NCI-H446 treated with DMSO at 0.1 percent for 48 hours (cell line): ENCODE results near the gene KCNH1.

Source experiments
- DNase-seq: peaks from one replicate; lab custom pipeline; 2025; lab: John Stamatoyannopoulos, UW

The KCNH1 gene

DNA sequence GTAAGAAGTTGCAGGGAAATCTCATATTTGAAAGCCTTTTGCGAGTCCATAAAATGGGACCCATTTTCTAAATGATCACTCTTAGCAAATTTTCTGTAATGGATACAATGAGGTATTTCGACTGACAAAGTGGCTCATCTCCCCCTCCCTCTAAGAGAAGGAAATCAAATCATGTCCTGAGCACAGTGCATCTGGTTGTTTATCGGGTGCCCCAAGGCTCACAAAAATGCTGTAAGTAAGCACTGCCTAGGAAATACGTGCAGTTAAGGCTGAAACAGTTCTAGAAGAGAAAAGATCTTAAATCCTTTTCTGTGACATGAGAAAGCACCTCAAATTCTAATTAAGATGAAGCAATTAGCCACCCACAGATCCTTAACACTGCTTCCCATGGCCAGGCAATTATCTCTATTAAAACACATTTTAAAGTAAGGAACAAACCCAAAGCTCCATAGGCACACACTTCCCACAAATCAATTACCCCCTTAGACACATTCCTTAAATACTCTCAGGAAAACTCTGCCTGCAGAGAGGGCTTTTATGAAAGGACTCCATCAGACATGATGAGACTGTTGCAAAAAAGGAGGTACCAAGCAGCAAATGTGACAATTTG is 216.3 kb downstream of the KCNH1 start:
- DNase-seq: no peak

DNA sequence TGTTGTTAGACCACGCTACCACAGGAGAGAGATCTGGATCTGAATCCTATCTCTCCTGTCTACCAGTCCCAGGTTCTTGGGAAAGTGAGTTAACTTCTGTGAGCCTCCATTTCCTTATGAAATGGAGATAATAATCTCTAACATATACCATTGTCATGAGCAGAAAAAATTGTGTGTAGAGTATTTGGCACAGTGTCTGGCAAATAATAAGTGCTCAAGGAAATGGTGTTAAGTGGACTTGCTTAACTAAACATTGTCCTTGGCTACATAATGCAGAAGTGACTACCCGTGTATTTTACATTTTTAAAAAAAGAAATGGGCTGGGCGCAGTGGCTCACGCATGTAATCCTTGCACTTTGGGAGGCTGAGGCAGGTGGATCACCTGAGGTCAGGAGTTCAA is 217.4 kb downstream of the KCNH1 start:
- DNase-seq: no peak

DNA sequence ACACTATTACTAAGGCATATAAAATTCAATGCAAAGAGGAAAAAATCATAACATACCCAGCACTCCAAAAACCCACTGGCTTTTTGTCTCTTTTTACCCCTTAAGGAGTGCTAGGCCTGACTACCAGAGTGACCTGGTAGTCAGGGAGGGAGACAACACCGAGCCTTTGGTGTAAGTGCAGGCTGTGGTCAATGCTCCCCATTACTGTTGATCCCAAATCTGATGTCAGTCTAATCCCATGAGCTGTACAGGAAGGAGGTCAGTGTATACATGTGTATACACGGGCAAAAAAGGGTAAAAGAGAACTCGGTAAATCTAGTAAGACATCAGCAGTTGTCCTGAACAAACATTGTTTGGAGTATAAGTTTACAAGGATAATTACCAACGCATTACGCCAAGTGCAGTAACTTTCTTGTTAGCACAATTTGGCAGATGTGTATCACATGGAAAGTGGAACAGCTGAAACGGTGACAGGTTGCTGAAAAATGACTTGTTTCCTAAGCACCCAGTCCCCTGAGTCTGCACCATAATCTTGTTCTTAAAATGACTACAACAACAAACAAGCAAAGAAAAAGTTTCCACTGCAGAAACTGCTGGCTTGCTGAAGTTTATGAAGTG is 217.9 kb downstream of the KCNH1 start:
- DNase-seq: no peak

DNA sequence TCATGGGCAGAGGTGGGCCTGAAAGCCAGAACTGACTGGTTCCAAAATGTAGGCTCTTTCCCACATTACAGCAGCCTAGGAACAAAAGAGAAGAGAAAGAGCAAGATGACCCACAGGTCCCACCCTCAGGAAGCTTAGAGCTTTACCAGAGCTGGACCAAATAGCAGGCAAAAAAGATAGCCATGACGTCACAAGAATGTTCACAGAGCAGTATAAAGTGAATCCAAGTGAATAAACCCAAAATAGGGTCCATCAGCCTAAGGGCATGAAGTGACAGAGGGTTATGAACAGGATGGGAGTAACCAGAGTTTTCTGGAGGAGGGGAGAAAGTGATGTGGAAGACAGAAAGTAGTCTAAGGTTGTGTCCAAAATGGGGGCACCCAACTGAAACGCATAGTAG is 221.2 kb downstream of the KCNH1 start:
- DNase-seq: no peak

DNA sequence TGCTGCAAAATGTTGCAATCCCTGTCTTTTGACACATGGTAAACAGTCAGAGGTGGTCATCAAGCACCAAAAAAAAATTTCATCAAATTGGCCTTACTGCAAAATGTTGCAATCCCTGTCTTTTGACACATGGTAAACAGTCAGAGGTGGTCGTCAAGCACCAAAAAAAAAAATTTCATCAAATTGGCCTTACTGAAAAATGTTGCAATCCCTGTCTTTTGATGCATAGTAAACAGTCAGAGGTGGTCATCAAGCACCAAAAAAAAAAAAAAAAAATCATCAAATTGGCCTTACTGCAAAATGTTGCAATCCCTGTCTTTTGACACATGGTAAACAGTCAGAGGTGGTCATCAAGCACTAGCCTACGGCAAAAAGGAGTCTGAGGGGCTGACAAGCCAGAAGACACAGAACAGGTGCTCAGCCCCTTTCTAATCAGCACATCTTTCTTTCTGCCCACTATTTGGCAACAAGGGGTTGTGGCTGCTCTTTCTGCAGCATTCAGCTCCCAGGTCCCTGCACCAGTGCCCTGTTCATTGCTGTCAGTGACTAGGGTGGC is 223.8 kb downstream of the KCNH1 start:
- no peak for DNase-seq

DNA sequence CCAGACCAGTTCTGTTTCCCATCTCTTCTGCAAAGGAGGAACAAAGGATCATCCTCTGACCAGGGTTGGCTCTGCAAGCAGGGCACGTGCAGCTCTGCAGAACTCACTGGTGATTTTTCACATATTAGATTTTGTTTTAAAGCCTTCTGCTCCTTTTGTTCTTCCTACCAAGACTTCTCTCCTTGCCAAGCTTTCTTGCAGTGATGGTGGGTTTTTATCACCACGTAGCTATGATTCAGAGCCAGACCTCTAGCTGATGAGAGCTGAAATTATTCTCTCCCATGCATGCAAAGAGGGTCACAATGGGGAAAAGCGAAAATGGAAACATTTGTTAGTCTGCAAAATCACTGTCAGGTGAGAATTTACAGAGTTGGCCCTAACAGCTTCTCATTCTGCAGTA is 225.2 kb downstream of the KCNH1 start:
- DNase-seq: no peak

DNA sequence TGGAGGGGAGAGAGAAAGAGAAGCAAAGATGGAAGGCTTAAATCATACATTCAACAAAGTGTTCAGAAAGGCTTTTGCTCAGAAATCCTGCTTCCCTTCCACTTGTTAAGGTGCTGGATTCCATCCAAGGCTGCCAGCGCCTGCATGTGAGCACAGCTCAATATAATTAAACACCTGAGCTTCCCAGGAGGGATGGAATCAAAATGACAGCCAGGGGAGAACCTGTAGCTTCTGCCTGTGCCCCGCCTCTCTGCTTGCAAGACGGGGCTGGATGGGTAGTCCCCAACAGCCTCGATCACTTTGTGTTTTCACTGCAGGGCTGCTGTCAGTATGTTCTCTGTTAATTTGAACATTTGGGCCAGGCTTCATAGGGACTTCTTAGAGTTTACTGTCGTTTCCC is 225.7 kb downstream of the KCNH1 start:
- no peak for DNase-seq

DNA sequence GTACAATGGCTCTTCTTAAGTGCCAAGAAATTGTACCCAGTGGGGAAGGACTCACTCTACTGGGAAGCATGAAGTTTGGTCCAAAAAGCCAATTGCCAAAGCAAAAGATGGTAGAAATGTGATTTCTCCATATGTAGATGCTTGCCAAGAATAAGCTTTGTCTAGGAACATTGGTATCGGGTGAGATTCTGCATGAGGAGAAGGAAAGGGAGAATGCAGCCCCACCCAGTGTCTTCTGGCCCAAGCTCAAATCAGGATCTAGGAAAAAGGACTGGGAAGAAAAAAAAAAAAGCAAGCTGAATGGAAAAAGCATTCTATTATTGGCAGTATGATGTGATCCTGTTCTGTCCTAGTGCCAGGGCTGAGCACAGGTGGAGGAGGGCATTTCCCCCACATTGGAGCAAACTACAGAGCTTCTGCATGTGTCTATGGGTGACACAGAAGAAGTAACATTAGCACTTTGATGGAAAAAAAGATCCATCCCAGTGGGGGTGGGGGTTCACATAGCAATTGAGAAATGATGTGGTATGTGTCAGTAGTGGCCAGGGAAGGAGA is 226.6 kb downstream of the KCNH1 start:
- no peak for DNase-seq

DNA sequence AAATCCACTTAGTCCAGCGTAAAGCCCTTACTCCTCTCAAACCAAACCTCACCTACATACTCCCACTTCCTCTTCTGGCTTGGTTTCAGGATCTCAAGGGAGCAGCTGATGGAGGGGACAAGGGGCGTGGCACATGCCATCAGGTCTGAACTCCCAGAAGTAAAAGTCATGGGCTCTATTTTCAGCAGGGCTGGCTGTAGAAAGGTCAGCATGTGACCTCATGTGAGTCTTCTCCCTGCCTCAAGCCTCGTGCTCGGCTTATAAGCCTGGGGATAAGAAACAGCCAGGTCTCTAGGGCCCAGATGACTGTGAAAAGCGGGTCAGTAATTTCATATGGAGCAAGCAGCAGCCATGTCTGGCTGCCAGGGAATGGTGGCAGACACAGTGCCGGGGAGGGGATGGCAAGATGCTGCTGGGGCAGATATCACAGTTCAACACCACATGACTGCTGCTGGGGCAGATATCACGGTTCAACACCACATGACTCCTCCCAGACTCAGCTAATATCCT is 227.9 kb downstream of the KCNH1 start:
- DNase-seq: no peak

DNA sequence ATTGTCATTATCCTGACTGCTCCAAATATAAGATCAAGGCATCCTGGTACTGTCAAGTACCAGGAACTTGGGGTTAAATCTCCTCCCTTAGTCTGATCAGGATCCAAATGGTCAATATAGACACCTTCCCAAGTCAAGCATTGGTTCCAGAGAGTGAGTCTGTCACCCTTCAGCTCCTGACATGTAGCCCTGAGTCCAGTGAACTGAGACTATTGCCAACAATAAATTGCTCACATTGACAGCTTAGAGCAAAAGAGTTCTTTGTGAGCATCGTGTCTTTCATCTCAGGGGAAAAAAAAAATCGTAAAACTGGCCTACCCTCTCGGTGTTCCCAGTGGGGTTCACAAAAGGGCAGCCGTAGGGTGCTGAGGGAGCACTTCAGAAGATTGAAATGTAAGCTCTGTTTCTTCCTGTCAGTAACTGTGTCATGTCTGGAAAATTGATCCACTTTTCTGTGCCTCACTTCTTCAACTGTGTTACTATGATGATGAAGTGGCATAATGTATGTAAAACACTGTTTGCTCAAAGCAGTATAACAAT is 228.5 kb downstream of the KCNH1 start:
- no peak for DNase-seq

DNA sequence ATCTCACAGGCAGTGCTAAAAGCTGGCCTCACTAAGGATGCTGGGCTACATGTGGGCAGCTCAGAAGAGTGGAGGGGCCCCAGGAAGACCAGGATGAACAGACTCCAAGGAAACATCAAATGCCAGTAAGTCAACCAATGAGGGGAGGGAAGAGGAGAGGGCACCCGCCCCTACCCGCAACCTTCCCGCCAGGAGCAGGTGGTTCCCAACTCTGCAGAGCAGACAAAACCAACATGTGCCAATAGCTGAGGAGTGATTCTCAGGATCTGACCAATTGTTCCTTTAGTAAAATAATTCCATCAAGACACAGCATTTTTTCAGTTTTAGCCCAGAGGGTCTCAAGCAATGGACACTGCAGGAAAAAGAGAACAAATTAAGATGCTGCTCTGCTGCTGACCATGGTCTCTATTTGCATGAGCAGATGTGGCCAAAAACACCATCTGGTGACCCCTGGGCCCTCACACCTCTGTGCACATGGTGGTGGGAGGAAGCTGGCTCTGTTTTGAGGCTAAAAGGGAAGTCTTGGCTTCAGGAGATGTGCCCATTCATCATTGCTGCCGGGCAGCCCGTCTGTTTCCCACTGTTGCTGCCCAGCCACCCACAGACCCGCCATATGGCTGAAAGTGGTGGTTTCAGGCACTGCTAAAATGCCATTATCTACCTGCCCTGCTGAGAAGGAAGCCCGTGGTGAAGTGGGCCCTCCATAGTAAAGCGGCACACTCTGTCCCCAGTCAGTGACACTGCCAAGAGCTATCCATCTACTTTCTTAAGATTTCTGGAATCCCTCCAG is 231.8 kb downstream of the KCNH1 start:
- peak; percentile 82 for DNase-seq

DNA sequence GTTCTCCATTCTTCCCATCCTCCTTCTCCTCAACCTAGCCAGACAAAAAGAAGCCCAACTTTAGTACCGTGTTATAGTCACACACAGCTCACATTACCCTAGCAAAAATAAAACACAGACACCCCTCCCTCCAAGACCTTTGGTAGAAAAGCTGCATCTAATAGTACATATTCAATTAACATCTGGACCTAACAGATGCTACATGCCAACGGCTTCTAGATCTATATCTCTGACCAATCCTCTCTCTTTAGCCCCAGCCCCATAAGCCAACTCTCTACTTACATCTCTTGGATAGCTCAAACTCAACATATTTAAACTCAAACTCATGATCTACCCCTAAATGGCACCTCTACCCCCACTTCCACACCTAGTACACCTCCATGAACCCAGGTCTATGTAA is 233.1 kb downstream of the KCNH1 start:
- DNase-seq: no peak

DNA sequence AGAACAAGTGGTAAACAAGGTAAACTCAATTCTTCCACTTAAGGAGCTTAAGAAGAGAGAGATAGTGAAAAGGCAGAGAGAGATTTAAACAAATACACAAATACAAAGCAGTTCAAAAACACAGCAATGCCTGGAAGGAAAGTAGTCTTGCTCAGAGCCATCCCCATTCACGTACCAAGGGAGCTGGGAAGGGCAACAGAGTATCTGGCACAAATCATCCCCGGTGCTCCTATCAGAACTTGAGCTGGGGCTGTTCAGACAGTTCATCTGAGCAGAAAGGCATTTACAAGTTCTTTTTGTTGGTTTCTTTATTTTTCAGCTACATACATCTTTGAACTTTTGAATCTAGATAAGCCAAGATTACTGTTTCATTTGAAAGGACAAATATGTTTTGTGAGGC is 233.9 kb downstream of the KCNH1 start:
- no peak for DNase-seq

DNA sequence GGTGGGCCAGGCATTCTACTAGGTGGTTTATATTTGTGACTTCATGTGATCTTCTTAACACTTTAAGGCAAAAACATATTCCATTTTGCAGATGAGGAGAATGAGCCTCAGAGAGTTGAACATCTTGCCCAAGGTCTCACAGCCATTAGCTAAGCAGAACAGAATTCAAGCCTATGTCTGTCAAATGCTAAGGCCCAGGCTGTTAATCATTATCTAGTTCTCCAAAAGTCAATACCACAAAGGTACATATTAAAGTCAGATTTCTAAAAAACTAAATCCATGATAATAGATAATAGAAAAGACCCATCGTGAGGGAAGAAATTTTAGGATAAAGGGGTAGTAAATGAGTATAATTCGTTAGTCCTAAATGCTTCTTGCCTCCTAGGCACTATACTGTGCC is 234.3 kb downstream of the KCNH1 start:
- DNase-seq: no peak

DNA sequence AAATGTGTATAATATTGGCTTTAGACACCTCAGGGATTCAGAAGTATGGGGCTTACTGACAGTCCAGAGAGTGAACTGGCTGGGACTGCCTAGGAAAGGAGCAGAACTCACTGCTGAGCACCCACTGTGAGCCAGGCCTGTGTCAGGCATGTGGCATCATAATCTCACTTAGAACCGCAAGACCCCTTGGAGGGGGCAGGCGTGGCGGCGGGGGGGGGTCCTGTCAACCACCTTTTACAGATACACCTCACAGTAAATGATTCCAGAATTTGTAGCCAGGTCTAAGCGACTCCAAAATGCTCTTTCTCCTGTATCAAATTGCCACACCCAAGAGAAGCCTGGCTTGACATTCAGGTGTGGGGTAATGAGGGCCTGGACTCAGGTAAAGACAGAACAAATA is 235.5 kb downstream of the KCNH1 start:
- no peak for DNase-seq

DNA sequence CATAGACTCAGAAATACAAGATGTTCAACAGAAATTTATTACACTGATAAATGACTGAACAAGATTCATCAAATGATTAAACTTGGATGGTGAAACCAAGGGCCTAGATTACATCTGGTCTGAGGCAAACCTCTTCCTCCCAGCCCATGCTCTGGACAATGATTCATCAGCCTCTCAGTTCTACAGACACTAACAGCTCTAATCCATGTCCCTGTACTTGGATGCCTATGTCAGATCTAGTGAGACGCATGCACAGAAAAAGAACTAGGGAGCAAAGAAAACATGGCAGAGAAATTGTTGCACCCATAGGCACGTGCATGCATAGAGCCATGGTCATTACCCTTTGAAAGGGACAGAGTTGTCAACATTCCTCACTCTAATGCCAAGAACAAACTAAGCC is 250.1 kb downstream of the KCNH1 start:
- DNase-seq: no peak

DNA sequence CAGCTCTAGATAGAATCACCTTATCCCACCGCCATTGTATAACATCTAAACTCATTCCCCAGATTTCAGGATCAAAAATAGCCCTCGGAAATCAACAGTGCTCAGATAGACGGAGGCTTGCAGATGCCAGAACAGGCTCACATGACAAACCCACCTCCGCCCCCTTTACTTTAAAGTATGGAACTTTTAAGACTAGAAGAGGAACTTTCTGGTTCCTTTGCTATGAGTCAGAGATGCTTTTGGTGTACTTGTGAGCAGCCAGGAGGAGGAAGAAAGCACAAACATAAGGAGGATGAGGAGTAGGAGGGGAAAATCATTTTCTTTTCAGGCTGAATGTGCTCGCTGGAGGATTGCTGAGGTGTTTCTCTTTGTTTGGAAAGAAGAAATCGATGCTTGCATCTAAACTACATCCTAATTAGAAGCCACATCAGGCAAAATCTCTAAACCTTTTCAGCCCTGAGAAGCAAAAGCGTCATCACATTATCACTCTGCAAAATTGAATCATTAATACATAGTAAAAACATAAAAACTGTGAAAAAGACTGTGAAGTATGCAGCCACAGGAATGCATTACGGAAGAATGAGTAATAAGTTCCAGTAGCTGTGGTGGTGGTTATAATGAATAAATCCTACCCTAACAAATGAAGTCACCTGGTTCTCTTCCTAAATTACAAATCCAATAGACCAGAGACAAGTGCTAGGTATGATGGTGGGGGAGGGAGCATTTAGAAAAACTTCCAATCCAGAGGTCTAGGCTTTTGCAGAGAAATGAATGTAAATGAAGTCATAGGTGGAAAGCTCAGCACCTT is 251.3 kb downstream of the KCNH1 start:
- no peak for DNase-seq

DNA sequence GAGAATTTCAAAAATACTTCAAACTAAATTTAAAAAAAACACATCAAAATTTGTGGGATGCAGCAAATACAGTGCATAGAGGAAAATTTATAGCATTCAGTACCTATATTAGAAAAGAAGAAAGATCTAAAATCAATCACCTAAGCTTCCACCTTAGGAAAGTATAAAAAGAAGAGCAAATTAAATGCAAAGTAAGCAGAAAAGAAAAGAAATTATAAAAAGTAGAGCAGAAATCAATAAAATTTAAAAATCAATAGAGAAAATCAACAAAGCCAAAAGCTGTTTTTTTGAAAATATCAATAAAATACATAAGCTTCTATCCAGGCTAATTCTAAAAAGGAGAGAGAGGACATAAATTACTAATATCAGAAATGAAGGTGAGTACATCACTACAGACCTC is 255.4 kb downstream of the KCNH1 start:
- no peak for DNase-seq

DNA sequence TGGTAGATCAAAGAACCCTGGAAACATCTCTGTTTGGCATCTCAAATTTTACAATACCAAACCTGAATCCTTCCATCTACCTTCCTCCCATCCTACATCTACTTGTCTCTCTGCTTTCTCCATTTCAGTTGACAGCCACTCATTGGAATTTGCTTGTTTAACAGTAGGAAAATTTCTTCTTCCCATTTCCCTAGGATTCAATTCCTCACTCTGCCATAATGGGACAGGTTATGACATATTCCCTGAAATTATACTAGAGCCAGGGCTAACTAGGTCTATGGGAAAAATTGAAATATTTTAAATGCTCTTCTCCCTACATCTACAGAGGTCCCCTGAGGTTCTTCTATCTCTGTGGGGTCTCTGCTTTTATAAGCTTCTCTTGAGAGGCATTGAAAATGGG is 257.7 kb downstream of the KCNH1 start:
- DNase-seq: no peak

DNA sequence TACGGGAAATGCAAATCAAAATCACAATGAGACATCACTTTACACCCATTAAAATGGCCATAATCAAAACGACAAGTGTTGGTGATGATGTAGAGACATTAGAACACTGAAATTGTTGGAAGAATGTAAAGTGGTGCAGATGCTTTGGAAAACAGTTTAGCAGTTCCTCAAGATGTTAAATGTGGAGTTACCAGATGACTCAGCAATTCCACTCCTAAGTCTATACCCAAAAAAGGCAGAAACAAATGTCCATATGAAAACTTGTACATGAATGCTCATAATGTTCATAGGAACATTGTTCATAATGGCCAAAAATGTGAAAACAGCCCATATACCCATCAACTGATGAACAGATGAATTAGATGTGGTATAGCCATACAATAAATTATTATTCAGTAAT is 267.4 kb downstream of the KCNH1 start:
- DNase-seq: no peak

DNA sequence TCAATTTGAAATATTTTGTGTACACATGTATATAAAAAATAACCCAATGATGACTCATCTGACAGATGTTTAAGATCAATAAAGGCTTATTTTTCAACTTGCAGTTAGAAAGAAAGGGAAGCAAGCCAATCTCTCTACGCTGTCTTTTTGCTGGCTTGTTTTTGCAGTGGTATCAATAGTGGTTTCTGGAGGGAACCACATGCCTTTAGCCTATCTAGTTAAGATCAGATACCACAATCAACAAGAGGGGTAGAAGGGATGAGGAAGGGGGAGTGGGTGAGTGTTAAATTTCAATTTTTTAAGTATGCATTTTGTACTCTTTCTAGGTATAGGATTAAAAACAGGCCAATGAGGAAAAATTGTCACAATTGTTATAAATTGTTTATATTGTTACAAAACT is 276.2 kb downstream of the KCNH1 start:
- peak; percentile 17 for DNase-seq
